ENCODE measurements around the gene KCNAB1.

GRCh38 chr3:156563900-156564682, 443.7 kb downstream of the KCNAB1 start:
- TF ChIP-seq CTCF (IDR thresholded peaks at IDR 0.05; ENCODE audit: low read length): no peak
- TF ChIP-seq EZH2phosphoT487 (IDR thresholded peaks at IDR 0.05; ENCODE audit: low read length): no peak
- TF ChIP-seq EZH2 (optimal IDR thresholded peaks at IDR 0.05; ENCODE audit: low read depth, low read length): no peak
